ENCODE data around the gene BRD1. TPM values are rescaled to one million over a fixed set of nuclear protein-coding genes. Genes with fewer than 3 reads are reported as not detected.

Gene BRD1
- polyA plus RNA-seq, 1 donor from 2014 or later = 79.3 TPM

DNA sequence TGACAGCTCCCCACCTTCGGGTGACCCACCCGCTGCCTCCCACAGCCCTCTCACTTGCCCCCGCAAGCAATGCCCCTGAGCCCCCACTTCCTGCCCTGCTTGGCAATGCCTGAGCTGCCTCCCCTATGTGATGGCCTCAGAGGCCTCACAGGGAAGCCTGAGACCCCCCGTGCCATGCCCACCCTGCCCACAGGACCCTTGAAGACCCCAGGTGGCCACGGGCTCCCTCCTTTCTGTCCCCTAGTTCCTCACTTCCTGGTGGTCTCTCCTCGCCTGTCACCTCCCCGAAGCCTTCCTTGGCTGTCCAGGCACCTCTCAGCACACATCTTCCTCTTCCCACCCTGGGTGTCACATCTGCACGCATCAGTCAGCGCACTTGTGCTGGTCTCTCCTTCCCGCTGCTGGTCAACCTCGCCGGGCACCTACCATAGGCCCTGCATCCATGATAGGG, 90.5 kb downstream of the BRD1 start:
- Histone ChIP-seq H3F3A (ENCODE audit: insufficient read depth, low read length, poor library complexity, severe bottlenecking) (no peaks in the 10 kb centered on the region), H3K9me2 (ENCODE audit: insufficient read depth, low read length) (no peaks in the 10 kb centered on the region), H3K4me3 (ENCODE audit: low read length) (no peak overlapping the region), H2AFZ (ENCODE audit: low read depth, low read length) (no peak overlapping the region), H3K27me3 (ENCODE audit: insufficient read depth, low read depth, low read length) (no peaks in the 10 kb centered on the region), H3K9ac (ENCODE audit: low read length) (no peak overlapping the region), H3K79me2 (replicated peaks; ENCODE audit: insufficient read depth, low read length) (no peaks in the 10 kb centered on the region), H3K36me3 (ENCODE audit: insufficient read depth, low read length) (no peaks in the 10 kb centered on the region), H3K9me3 (ENCODE audit: low read length) (peaks cover 3% of the 10 kb centered on the region), H4K20me1 (ENCODE audit: insufficient read depth) (no peaks in the 10 kb centered on the region), H3K27ac (ENCODE audit: low read length) (no peak overlapping the region), H3K4me2 (ENCODE audit: low read length) (no peak overlapping the region)
- TF ChIP-seq MXI1 (conservative IDR thresholded peaks at IDR 0.05; ENCODE audit: poor library complexity, severe bottlenecking) (no peak), EZH2 (IDR thresholded peaks at IDR 0.05; ENCODE audit: borderline replicate concordance, insufficient read depth, low read length, poor library complexity, severe bottlenecking) (no peak), SMC3 (conservative IDR thresholded peaks at IDR 0.05; ENCODE audit: poor library complexity) (no peak), RAD21 (conservative IDR thresholded peaks at IDR 0.05) (no peak), CTCF (IDR thresholded peaks at IDR 0.05; ENCODE audit: poor library complexity, severe bottlenecking) (no peak), EP300 (conservative IDR thresholded peaks at IDR 0.05; ENCODE audit: poor library complexity, severe bottlenecking) (no peak), REST (IDR thresholded peaks at IDR 0.05; ENCODE audit: borderline replicate concordance) (no peak), POLR2AphosphoS5 (IDR thresholded peaks at IDR 0.05) (no peak), TAF1 (IDR thresholded peaks at IDR 0.05; ENCODE audit: low read depth) (no peak)

GRCh38 chr22:49736538-49736937, 91.1 kb downstream of the BRD1 start:
- no peaks in the 10 kb centered on the region for H4K20me1 ChIP-seq (ENCODE audit: insufficient read depth)
- no peak for TF ChIP-seq TAF1 (IDR thresholded peaks at IDR 0.05; ENCODE audit: low read depth)
- TF ChIP-seq SMC3 (conservative IDR thresholded peaks at IDR 0.05; ENCODE audit: poor library complexity) = no peak
- TF ChIP-seq POLR2AphosphoS5 (IDR thresholded peaks at IDR 0.05) = no peak
- TF ChIP-seq RAD21 (conservative IDR thresholded peaks at IDR 0.05) = no peak
- no peak for TF ChIP-seq REST (IDR thresholded peaks at IDR 0.05; ENCODE audit: borderline replicate concordance)
- no peak for TF ChIP-seq EZH2 (IDR thresholded peaks at IDR 0.05; ENCODE audit: borderline replicate concordance, insufficient read depth, low read length, poor library complexity, severe bottlenecking)
- no peak for TF ChIP-seq EP300 (conservative IDR thresholded peaks at IDR 0.05; ENCODE audit: poor library complexity, severe bottlenecking)
- no peak overlapping the region for H3K4me2 ChIP-seq (ENCODE audit: low read length)
- no peaks in the 10 kb centered on the region for H3K27me3 ChIP-seq (ENCODE audit: insufficient read depth, low read depth, low read length)
- H3K9me3 ChIP-seq (ENCODE audit: low read length) = peaks cover 3% of the 10 kb centered on the region
- no peaks in the 10 kb centered on the region for H3K79me2 ChIP-seq (replicated peaks; ENCODE audit: insufficient read depth, low read length)
- no peaks in the 10 kb centered on the region for H3K9me2 ChIP-seq (ENCODE audit: insufficient read depth, low read length)
- no peak overlapping the region for H3K27ac ChIP-seq (ENCODE audit: low read length)
- no peaks in the 10 kb centered on the region for H3F3A ChIP-seq (ENCODE audit: insufficient read depth, low read length, poor library complexity, severe bottlenecking)
- no peak overlapping the region for H3K9ac ChIP-seq (ENCODE audit: low read length)
- no peak overlapping the region for H2AFZ ChIP-seq (ENCODE audit: low read depth, low read length)
- H3K4me3 ChIP-seq (ENCODE audit: low read length) = no peak overlapping the region
- H3K36me3 ChIP-seq (ENCODE audit: insufficient read depth, low read length) = no peaks in the 10 kb centered on the region

All from neural cell (in vitro differentiated cells).